K562 (cell line): ENCODE data around the gene ATIC. TPM values are rescaled to one million over a fixed set of nuclear protein-coding genes. Genes with fewer than 3 reads are reported as not detected.

ENCODE experiments used
- ATAC-seq: fragments of 200-7000 bp; cut with Tn5 transposase; 3 replicates; pipeline ENCODE4 v1.9.1; 2020; ENCODE audit warnings: moderate library complexity
- BruUV-seq: library from RNA; stranded (reverse); fragments of 400-500 nt; replicated peaks from 2 replicates; lab custom pipeline; 2021; lab: Mats Ljungman, UMichigan
- CTCF ChIA-PET: fragments of 300-600 bp; formaldehyde crosslinking; extraction: SDS; loops from one replicate; lab custom pipeline; 2021; ENCODE audit warnings: low intra/inter-chr PET ratio; lab: Yijun Ruan, JAX
- POLR2A ChIA-PET: fragments of 300-600, 350-650 bp; sonication (Branson Sonifier 250); formaldehyde crosslinking; extraction: SDS; loops from one replicate; lab custom pipeline; 2021; ENCODE audit warnings: antibody characterized with exemption, inconsistent platforms; lab: Yijun Ruan, JAX
- DNase-seq, 4 experiments: peaks; one replicate each; pipeline versions ENCODE4 v3.0.0 to v3.0.0-alpha.2; 2011 to 2018; ENCODE audit warnings: low spot score in 3 of 4, mixed read lengths in 3 of 4; ENCODE audit errors: extremely low read depth in 1 of 4
- FAIRE-seq: peaks from 2 replicates; lab custom pipeline; 2011; peaks lifted over from hg19 to GRCh38; lab: Jason Lieb, UNC
- H2AFZ ChIP-seq: 2 replicates; pipeline ENCODE4 v1.6.0; 2011; ENCODE audit warnings: low read depth, low read length, control low read depth, inconsistent platforms
- H3K27ac ChIP-seq: fragments of 200-600 bp; 3 replicates; pipeline ENCODE4 v1.8.0; 2011; ENCODE audit warnings: low read depth, mild to moderate bottlenecking, control low read depth, inconsistent platforms, low read length, moderate library complexity, mixed read lengths; ENCODE audit errors: extremely low read depth
- H3K27me3 ChIP-seq, 2 experiments: fragments of 300-600 bp in 1 of 2; 2 replicates in 1 of 2; 3 replicates in 1 of 2; pipeline versions ENCODE4 v1.6.0 to v1.8.0; 2011; ENCODE audit warnings: inconsistent platforms in 2 of 2, low read length in 2 of 2, mild to moderate bottlenecking in 1 of 2, mixed read lengths in 1 of 2, moderate library complexity in 1 of 2; ENCODE audit not compliant: control insufficient read depth in 2 of 2, insufficient read depth in 2 of 2
- H3K36me3 ChIP-seq: fragments of 300-600 bp; 3 replicates; pipeline ENCODE4 v1.8.0; 2011; ENCODE audit warnings: mild to moderate bottlenecking, low read length, inconsistent platforms; ENCODE audit not compliant: control insufficient read depth, insufficient read depth
- H3K4me1 ChIP-seq, 2 experiments: fragments of 200-600 bp in 1 of 2; replicated peaks in 1 of 2; 2 replicates in 1 of 2; 3 replicates in 1 of 2; pipeline versions ENCODE4 v1.5.1 to v1.8.0; 2011; ENCODE audit warnings: inconsistent platforms in 2 of 2, low read length in 2 of 2, mild to moderate bottlenecking in 1 of 2, mixed read lengths in 1 of 2, moderate library complexity in 1 of 2; ENCODE audit not compliant: control insufficient read depth in 2 of 2, insufficient read depth in 2 of 2
- H3K4me2 ChIP-seq: 2 replicates; pipeline ENCODE4 v1.6.1; 2011; ENCODE audit warnings: low read length, control low read depth, inconsistent platforms, mixed read lengths; ENCODE audit not compliant: insufficient read depth
- H3K4me3 ChIP-seq: fragments of 200-600 bp; sonication (generic), shearing (Covaris generic); 2 replicates; pipeline ENCODE4 v1.5.1; 2016; ENCODE audit warnings: control low read depth, inconsistent platforms
- H3K79me2 ChIP-seq: fragments of 200-600 bp; 3 replicates; pipeline ENCODE4 v1.8.0; 2011; ENCODE audit warnings: low read length, inconsistent platforms; ENCODE audit not compliant: control insufficient read depth, insufficient read depth
- H3K9ac ChIP-seq, 2 experiments: 2 replicates each; pipeline versions ENCODE4 v1.6.0 to v1.6.1; 2011; ENCODE audit warnings: low read depth in 2 of 2, low read length in 2 of 2, control low read depth in 1 of 2, inconsistent platforms in 1 of 2, mild to moderate bottlenecking in 1 of 2, mixed read lengths in 1 of 2; ENCODE audit not compliant: insufficient read depth in 1 of 2
- H3K9me1 ChIP-seq: one replicate; pipeline ENCODE4 v1.6.0; 2011; ENCODE audit warnings: inconsistent platforms, mild to moderate bottlenecking, low read length, moderate library complexity; ENCODE audit not compliant: control insufficient read depth, insufficient read depth
- H3K9me3 ChIP-seq: replicated peaks from 2 replicates; pipeline ENCODE4 v1.5.1; 2011; ENCODE audit warnings: low read depth, low read length, inconsistent platforms; ENCODE audit not compliant: control insufficient read depth, insufficient read depth
- H4K20me1 ChIP-seq: replicated peaks from 2 replicates; pipeline ENCODE4 v1.6.1; 2011; ENCODE audit warnings: low read length, inconsistent platforms, mixed read lengths; ENCODE audit not compliant: control insufficient read depth, insufficient read depth
- BACH1 ChIP-seq: fragments of 200-800 bp; sonication (Bioruptor generic); IDR thresholded peaks from 2 replicates; pipeline ENCODE4 v1.6.1; 2016; ENCODE audit warnings: missing genetic modification characterization, missing compliant biosample characterization
- ESRRA ChIP-seq: fragments of 450-650 bp; IDR thresholded peaks from 2 replicates; pipeline ENCODE4 v1.6.1; 2014; ENCODE audit warnings: low read depth, mild to moderate bottlenecking, moderate library complexity, borderline replicate concordance
- ETS2 ChIP-seq: IDR thresholded peaks from 2 replicates; pipeline ENCODE4 v1.6.1; 2016; ENCODE audit warnings: borderline replicate concordance, missing genetic modification characterization, mild to moderate bottlenecking, moderate library complexity, missing compliant biosample characterization; ENCODE audit not compliant: poor library complexity, severe bottlenecking
- MTA1 ChIP-seq: fragments of 450-650 bp; IDR thresholded peaks from 2 replicates; pipeline ENCODE4 v1.6.1; 2017; ENCODE audit warnings: borderline replicate concordance
- MTF1 ChIP-seq: fragments of 250-450 bp; sonication (Bioruptor Pico); IDR thresholded peaks from 2 replicates; pipeline ENCODE4 v1.9.0; 2021; ENCODE audit warnings: moderate library complexity, mild to moderate bottlenecking, inconsistent platforms, borderline replicate concordance
- NBN ChIP-seq: fragments of 450-650 bp; IDR thresholded peaks from 2 replicates; pipeline ENCODE4 v1.6.1; 2016; ENCODE audit warnings: low read depth, mild to moderate bottlenecking
- NR4A1 ChIP-seq, 2 experiments: fragments of 250-450 bp in 1 of 2; fragments of 450-650 bp in 1 of 2; sonication (Bioruptor Pico) in 1 of 2; IDR thresholded peaks; 2 replicates each; pipeline versions ENCODE4 v1.4.0 to v1.6.1; 2016 to 2020; ENCODE audit warnings: mild to moderate bottlenecking in 2 of 2, missing compliant biosample characterization in 1 of 2, missing genetic modification characterization in 1 of 2, moderate library complexity in 1 of 2
- POLR3A ChIP-seq: IDR thresholded peaks from 2 replicates; pipeline ENCODE4 v1.6.1; 2011; ENCODE audit warnings: borderline replicate concordance, mild to moderate bottlenecking, moderate library complexity; ENCODE audit not compliant: insufficient read length, insufficient read depth; ENCODE audit errors: extremely low read depth
- TAL1 ChIP-seq: fragments of 450-650 bp; IDR thresholded peaks from 2 replicates; pipeline ENCODE4 v1.6.1; 2016; ENCODE audit warnings: mild to moderate bottlenecking
- TEAD4 ChIP-seq, 2 experiments: sonication (generic) in 1 of 2; formaldehyde crosslinking in 1 of 2; IDR thresholded peaks; 2 replicates each; pipeline versions ENCODE4 v1.6.1 to v1.8.0; 2012 to 2022; ENCODE audit warnings: borderline replicate concordance in 1 of 2, inconsistent platforms in 1 of 2, low read length in 1 of 2, mild to moderate bottlenecking in 1 of 2, missing genetic modification reagents in 1 of 2
- ZKSCAN8 ChIP-seq: fragments of 200-800 bp; sonication (Bioruptor generic); IDR thresholded peaks from 2 replicates; pipeline ENCODE4 v1.6.1; 2016; ENCODE audit warnings: missing genetic modification characterization, missing compliant biosample characterization
- ZNF124 ChIP-seq: sonication (generic); formaldehyde crosslinking; IDR thresholded peaks from 2 replicates; pipeline ENCODE4 v1.8.1; 2022; ENCODE audit warnings: missing genetic modification reagents
- ZNF512 ChIP-seq: IDR thresholded peaks from 2 replicates; pipeline ENCODE4 v1.6.1; 2016; ENCODE audit warnings: missing genetic modification characterization, missing compliant biosample characterization
- ZNF583 ChIP-seq: fragments of 250-450 bp; sonication (Bioruptor Pico); IDR thresholded peaks from 2 replicates; pipeline ENCODE4 v1.4.0; 2020
- ZNF778 ChIP-seq: fragments of 450-650 bp; formaldehyde crosslinking; IDR thresholded peaks from 2 replicates; pipeline ENCODE4 v1.4.0; 2020; ENCODE audit warnings: mild to moderate bottlenecking, moderate library complexity
- WGBS: fragments of 100-300 bp; shearing (Covaris generic); methylation state at CpG from one replicate; pipeline ENCODE4 v1.1.6; 2016; ENCODE audit warnings: low coverage, mixed read lengths; ENCODE audit not compliant: insufficient coverage; ENCODE audit errors: missing lambda C conversion rate; 5-methylcytosine and 5-hydroxymethylcytosine counted together
- in situ Hi-C: fragments of 300-500 bp; cut with MboI; formaldehyde crosslinking; loops from 4 replicates; pipeline ENCODE4 v1.15.0; 2018; ENCODE audit warnings: inconsistent platforms, mixed read lengths
- intact Hi-C: fragments of 100-400 bp; cut with micrococcal nuclease; formaldehyde crosslinking; loops from 2 replicates; pipeline ENCODE4 v1.14.2; 2022
- polyA plus RNA-seq, 8 experiments: library from polyadenylated mRNA; depleted of rRNA in 4 of 8; stranded (reverse) in 5 of 8; unstranded in 3 of 8; fragments of >200 nt; fragmentation: Nextera tagmentation in 2 of 8; fragmentation: Illumina TruSeq in 1 of 8; extraction: Ambion mirVana in 2 of 8; extraction: Trizol in 1 of 8; gene quantifications; 2 replicates each; pipeline versions ENCODE4 v1.2.1 to v1.2.3, GENCODE V29; 2011 to 2014; ENCODE audit warnings: inconsistent platforms in 1 of 8, missing spikeins in 1 of 8
- total RNA-seq, 7 experiments: library from RNA; depleted of rRNA in 6 of 7; stranded (reverse); fragments of >200 nt in 6 of 7; fragmentation: Illumina TruSeq in 2 of 7; extraction: Trizol in 2 of 7; gene quantifications; 2 replicates each; pipeline versions ENCODE4 v1.2.1 to v1.2.3, GENCODE V29; 2011 to 2021; ENCODE audit warnings: low replicate concordance in 1 of 7

ATIC gene
- total and polyA plus RNA-seq, 9 of the 15 experiments (the other 6 are each of a cell fraction or from before 2014, with no cell fraction given): 45.6 to 480 (median 212) TPM

GRCh38 chr2:215388002-215388728 lies 76.3 kb downstream of the ATIC start (continued):
- TF ChIP-seq ESRRA (peak; percentile 52; the same call in 1 of the 2 replicates), TAL1 (peak; percentile 65), NBN (no peak), TEAD4 (IDR thresholded peaks at IDR 0.05; ENCODE audit: low read length) (peak; percentile 42; the same call in 1 of the 2 replicates), TEAD4 (CRISPR knock-in tag; IDR thresholded peaks at IDR 0.05; ENCODE audit: borderline replicate concordance) (no peak)

DNA sequence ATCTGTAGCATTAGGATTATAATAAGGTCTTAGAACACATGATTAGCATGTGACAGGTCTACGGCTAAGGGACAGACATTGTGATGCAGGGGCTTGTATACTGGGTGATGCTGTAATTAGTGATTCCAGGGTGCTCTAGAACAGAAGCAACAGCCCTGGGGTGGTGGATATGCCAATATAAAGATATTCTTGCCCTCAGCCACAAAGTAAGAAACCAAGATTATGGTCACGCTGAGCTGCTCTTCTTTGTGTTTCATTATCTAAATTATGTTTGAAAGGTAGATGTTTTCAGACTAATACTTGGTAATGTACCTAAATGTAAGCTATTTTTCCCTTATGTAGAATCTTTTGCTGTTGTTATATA lies 78.7 kb downstream of the ATIC start:
- POLR2A ChIA-PET: interaction anchor here (1.3 kb wide), 1 partner anchor 11 kb away, joined by 5 read pairs; no protein-coding TSS in a partner anchor

More for the DNA sequence above, 78.7 kb downstream of the ATIC start:
- no peak overlapping the region for H3K4me2 ChIP-seq
- no peak overlapping the region for H3K4me3 ChIP-seq
- CTCF ChIA-PET: no interaction called here
- intact Hi-C loops (no loop called here), in situ Hi-C loops (no loop called here)
- TF ChIP-seq ETS2 (tag) (no peak), ZKSCAN8 (no peak), ZNF124 (CRISPR knock-in tag) (no peak), ZNF512 (no peak), BACH1 (no peak), MTF1 (CRISPR knock-in tag) (no peak), ZNF583 (CRISPR knock-in tag) (no peak), MTA1 (no peak), NR4A1 (CRISPR knock-in tag; IDR thresholded peaks at IDR 0.05) (no peak), NR4A1 (tag; IDR thresholded peaks at IDR 0.05) (no peak), POLR3A (no peak), ZNF778 (no peak)
- H3K9ac ChIP-seq: no peak overlapping the region
- H3K27me3 ChIP-seq: no peaks in the 10 kb centered on the region
- no peak overlapping the region for H2AFZ ChIP-seq
- H3K9me1 ChIP-seq: no peaks in the 10 kb centered on the region
- no TSS peak for BruUV-seq
- WGBS: 75% methylated on average over 2 of the region's 2 CpGs
- no peaks in the 10 kb centered on the region for H4K20me1 ChIP-seq
- no peak overlapping the region for H3K27ac ChIP-seq
- H3K79me2 ChIP-seq: no peaks in the 10 kb centered on the region
- no peaks in the 10 kb centered on the region for H3K9me3 ChIP-seq
- H3K4me1 ChIP-seq: peaks cover 0 to 5% of the 10 kb centered on the region in 2 experiments; a peak in 2 of 5 replicates
- FAIRE-seq (no peak), DNase-seq (no peak), ATAC-seq (no peak)
- no peaks in the 10 kb centered on the region for H3K36me3 ChIP-seq
